Mesothelial cell of epicardium (in vitro differentiated cells): ENCODE measurements around the gene CAMK1. TPM values are rescaled to one million over a fixed set of nuclear protein-coding genes. Genes with fewer than 3 reads are reported as not detected.
A peak's percentile ranks its signal among the peaks of the same experiment; 100 is the strongest.

Experiments
- DNase-seq, 2 experiments: peaks; one replicate each; pipeline ENCODE4 v3.0.0; 2021; ENCODE audit warnings: low spot score in 2 of 2; ENCODE audit not compliant: unreplicated experiment in 2 of 2
- H3K27ac Mint-ChIP-seq: 2 replicates; pipeline ENCODE4 v1.8.0; 2021; ENCODE audit warnings: mixed read lengths
- H3K27me3 Mint-ChIP-seq: 2 replicates; pipeline ENCODE4 v1.8.0; 2021; ENCODE audit warnings: low read depth, mixed read lengths
- H3K36me3 Mint-ChIP-seq: 2 replicates; pipeline ENCODE4 v1.8.0; 2021; ENCODE audit warnings: mixed read lengths
- H3K4me1 Mint-ChIP-seq: 2 replicates; pipeline ENCODE4 v1.8.0; 2021; ENCODE audit warnings: mixed read lengths
- H3K4me3 Mint-ChIP-seq: 2 replicates; pipeline ENCODE4 v1.8.0; 2021; ENCODE audit warnings: mild to moderate bottlenecking, moderate library complexity, mixed read lengths
- H3K9me3 Mint-ChIP-seq: 2 replicates; pipeline ENCODE4 v1.8.0; 2021; ENCODE audit warnings: mixed read lengths
- total RNA-seq: library from RNA; stranded (reverse); gene quantifications from 3 replicates; pipeline ENCODE4 v1.2.1, GENCODE V29; 2021
- TF ChIP-seq, protein P1 (sequence below): fragments of 200-600 bp; sonication (generic); IDR thresholded peaks from one replicate; pipeline ENCODE4 v1.5.0; 2021; ENCODE audit warnings: antibody characterized with exemption; ENCODE audit not compliant: unreplicated experiment

Gene CAMK1
- total RNA-seq, 1 donor from 2014 or later, result 9.7 TPM

GRCh38 chr3:9749645-9750555 is 19.8 kb downstream of the CAMK1 start, which contains the start of gene OGG1:
Gene OGG1, plus strand, starts transcription at chr3:9749952. Its CDS starts 335 bp downstream, at chr3:9750287.
- peak; percentile 92 to 97 for DNase-seq
- Mint-ChIP-seq H3K36me3 (peaks cover 18% of the 10 kb centered on the region), H3K4me1 (peaks cover 22% of the 10 kb centered on the region), H3K4me3 (peak within 1 kb of the TSS; percentile 94), H3K27ac (peak within 1 kb of the TSS; percentile 97), H3K9me3 (no peaks in the 10 kb centered on the region), H3K27me3 (no peaks in the 10 kb centered on the region)
- TF ChIP-seq, protein P1, sequence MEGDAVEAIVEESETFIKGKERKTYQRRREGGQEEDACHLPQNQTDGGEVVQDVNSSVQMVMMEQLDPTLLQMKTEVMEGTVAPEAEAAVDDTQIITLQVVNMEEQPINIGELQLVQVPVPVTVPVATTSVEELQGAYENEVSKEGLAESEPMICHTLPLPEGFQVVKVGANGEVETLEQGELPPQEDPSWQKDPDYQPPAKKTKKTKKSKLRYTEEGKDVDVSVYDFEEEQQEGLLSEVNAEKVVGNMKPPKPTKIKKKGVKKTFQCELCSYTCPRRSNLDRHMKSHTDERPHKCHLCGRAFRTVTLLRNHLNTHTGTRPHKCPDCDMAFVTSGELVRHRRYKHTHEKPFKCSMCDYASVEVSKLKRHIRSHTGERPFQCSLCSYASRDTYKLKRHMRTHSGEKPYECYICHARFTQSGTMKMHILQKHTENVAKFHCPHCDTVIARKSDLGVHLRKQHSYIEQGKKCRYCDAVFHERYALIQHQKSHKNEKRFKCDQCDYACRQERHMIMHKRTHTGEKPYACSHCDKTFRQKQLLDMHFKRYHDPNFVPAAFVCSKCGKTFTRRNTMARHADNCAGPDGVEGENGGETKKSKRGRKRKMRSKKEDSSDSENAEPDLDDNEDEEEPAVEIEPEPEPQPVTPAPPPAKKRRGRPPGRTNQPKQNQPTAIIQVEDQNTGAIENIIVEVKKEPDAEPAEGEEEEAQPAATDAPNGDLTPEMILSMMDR, result no peak

GRCh38 chr3:9749296-9749644 is 20.5 kb downstream of the CAMK1 start:
- Mint-ChIP-seq H3K27ac (peak overlapping the region; percentile 97), H3K36me3 (peaks cover 19% of the 10 kb centered on the region), H3K4me3 (peak overlapping the region; percentile 94), H3K4me1 (peaks cover 22% of the 10 kb centered on the region), H3K9me3 (no peaks in the 10 kb centered on the region), H3K27me3 (no peaks in the 10 kb centered on the region)
- DNase-seq, result no peak
- TF ChIP-seq, protein P1, result no peak

GRCh38 chr3:9748031-9748430 is 21.7 kb downstream of the CAMK1 start:
- DNase-seq, result no peak
- Mint-ChIP-seq H3K9me3 (no peaks in the 10 kb centered on the region), H3K4me1 (peaks cover 22% of the 10 kb centered on the region), H3K4me3 (no peak overlapping the region), H3K27ac (no peak overlapping the region), H3K36me3 (peaks cover 25% of the 10 kb centered on the region), H3K27me3 (no peaks in the 10 kb centered on the region)
- TF ChIP-seq, protein P1, result no peak

DNA sequence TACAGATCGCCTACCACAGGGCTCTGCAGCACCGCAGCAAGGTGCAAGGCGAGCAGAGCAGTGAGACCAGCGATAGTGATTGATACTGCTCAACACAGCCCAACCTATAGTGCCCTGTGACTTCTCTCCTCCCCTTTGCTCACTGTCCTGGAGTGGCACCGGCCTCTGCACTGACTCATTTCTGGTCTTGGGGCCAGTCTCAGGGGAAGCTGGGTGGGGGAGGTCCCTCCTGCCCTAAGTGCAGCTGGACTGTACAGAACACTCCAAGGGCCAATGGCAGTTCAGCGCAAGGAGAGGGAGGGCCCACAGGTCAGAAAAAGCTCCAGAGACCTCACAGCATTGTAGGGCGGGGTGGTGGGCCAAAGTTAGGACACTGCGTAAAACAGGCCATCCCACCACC is 22.5 kb downstream of the CAMK1 start:
- H3K4me1 Mint-ChIP-seq, result peaks cover 22% of the 10 kb centered on the region
- no peaks in the 10 kb centered on the region for H3K9me3 Mint-ChIP-seq

GRCh38 chr3:9746330-9746729 is 23.4 kb downstream of the CAMK1 start:
- no peak overlapping the region for H3K4me3 Mint-ChIP-seq
- H3K4me1 Mint-ChIP-seq, result peaks cover 16% of the 10 kb centered on the region
- no peak overlapping the region for H3K27ac Mint-ChIP-seq
- H3K9me3 Mint-ChIP-seq, result no peaks in the 10 kb centered on the region
- H3K27me3 Mint-ChIP-seq, result no peaks in the 10 kb centered on the region
- TF ChIP-seq, protein P1, result no peak
- peaks cover 21% of the 10 kb centered on the region for H3K36me3 Mint-ChIP-seq
- no peak for DNase-seq

More for the DNA sequence above, 22.5 kb downstream of the CAMK1 start:
- H3K36me3 Mint-ChIP-seq, result peaks cover 25% of the 10 kb centered on the region
- TF ChIP-seq, protein P1, result no peak
- no peak overlapping the region for H3K4me3 Mint-ChIP-seq
- no peak overlapping the region for H3K27ac Mint-ChIP-seq
- H3K27me3 Mint-ChIP-seq, result no peaks in the 10 kb centered on the region
- no peak for DNase-seq
